ENCODE results near the gene ABHD2. TPM values are rescaled to one million over a fixed set of nuclear protein-coding genes. Genes with fewer than 3 reads are reported as not detected.

ABHD2 gene
- total and polyA plus RNA-seq, 2 experiments from 2014 or later: 5.2 to 15.2 TPM

GRCh38 chr15:89225588-89225987, 137.3 kb downstream of the ABHD2 start:
- no peaks in the 10 kb centered on the region for H3K79me2 ChIP-seq (replicated peaks; ENCODE audit: insufficient read depth)
- H3K4me1 ChIP-seq (ENCODE audit: insufficient read depth): no peaks in the 10 kb centered on the region
- Mint-ChIP-seq H3K36me3 (ENCODE audit: low read depth) (no peaks in the 10 kb centered on the region), H3K9me3 (no peaks in the 10 kb centered on the region), H3K4me1 (no peaks in the 10 kb centered on the region; the same call in 2 of the 3 replicates), H3K27me3 (ENCODE audit: insufficient read depth, low read depth, poor library complexity) (no peaks in the 10 kb centered on the region), H3K27ac (no peak overlapping the region), H3K4me3 (no peak overlapping the region)
- H3K27ac ChIP-seq (ENCODE audit: low read depth): no peak overlapping the region
- H3F3A ChIP-seq (replicated peaks; ENCODE audit: low read depth): no peaks in the 10 kb centered on the region
- H4K20me1 ChIP-seq (replicated peaks; ENCODE audit: insufficient read depth): no peaks in the 10 kb centered on the region
- no peak overlapping the region for H3K4me2 ChIP-seq
- H2AFZ ChIP-seq: no peak overlapping the region
- H3K36me3 ChIP-seq (ENCODE audit: insufficient read depth): no peaks in the 10 kb centered on the region
- TF ChIP-seq STAT1 (IDR thresholded peaks at IDR 0.05; ENCODE audit: unreplicated experiment) (no peak), EZH2 (IDR thresholded peaks at IDR 0.05; ENCODE audit: low read depth, unreplicated experiment) (no peak)
- no peaks in the 10 kb centered on the region for H3K9me2 ChIP-seq (ENCODE audit: insufficient read depth)
- DNase-seq (ENCODE audit: low spot score) (no peak), ATAC-seq (no peak)
- no peaks in the 10 kb centered on the region for H3K27me3 ChIP-seq (ENCODE audit: insufficient read depth)
- no peak overlapping the region for H3K4me3 ChIP-seq

- no peaks in the 10 kb centered on the region for H3K36me3 ChIP-seq (ENCODE audit: insufficient read depth)
- Mint-ChIP-seq H3K36me3 (ENCODE audit: low read depth) (no peaks in the 10 kb centered on the region), H3K4me3 (no peak overlapping the region), H3K4me1 (no peaks in the 10 kb centered on the region; the same call in 2 of the 3 replicates), H3K27ac (no peak overlapping the region), H3K27me3 (ENCODE audit: insufficient read depth, low read depth, poor library complexity) (no peaks in the 10 kb centered on the region), H3K9me3 (no peaks in the 10 kb centered on the region)
- DNase-seq (ENCODE audit: low spot score) (no peak), ATAC-seq (no peak)
- H3K9me2 ChIP-seq (ENCODE audit: insufficient read depth): no peaks in the 10 kb centered on the region
- no peaks in the 10 kb centered on the region for H3K27me3 ChIP-seq (ENCODE audit: insufficient read depth)
- no peak overlapping the region for H3K4me3 ChIP-seq
- H3K4me2 ChIP-seq: no peak overlapping the region
- no peaks in the 10 kb centered on the region for H3F3A ChIP-seq (replicated peaks; ENCODE audit: low read depth)
- no peaks in the 10 kb centered on the region for H3K79me2 ChIP-seq (replicated peaks; ENCODE audit: insufficient read depth)
- H3K27ac ChIP-seq (ENCODE audit: low read depth): no peak overlapping the region
- H3K4me1 ChIP-seq (ENCODE audit: insufficient read depth): no peaks in the 10 kb centered on the region
- no peaks in the 10 kb centered on the region for H4K20me1 ChIP-seq (replicated peaks; ENCODE audit: insufficient read depth)
- no peak overlapping the region; the same call in 1 of the 2 replicates for H2AFZ ChIP-seq
- no peak for TF ChIP-seq POLR2AphosphoS5 (IDR thresholded peaks at IDR 0.05; ENCODE audit: low read depth)
- no peak for TF ChIP-seq CREB1 (CRISPR knock-in tag; IDR thresholded peaks at IDR 0.05; ENCODE audit: low read depth)
- TF ChIP-seq STAT1 (IDR thresholded peaks at IDR 0.05; ENCODE audit: unreplicated experiment): no peak
- TF ChIP-seq REST (IDR thresholded peaks at IDR 0.05; ENCODE audit: unreplicated experiment): no peak
- no peak for TF ChIP-seq EZH2phosphoT487 (IDR thresholded peaks at IDR 0.05; ENCODE audit: unreplicated experiment)
- no peak for TF ChIP-seq NANOG (IDR thresholded peaks at IDR 0.05; ENCODE audit: borderline replicate concordance)
- TF ChIP-seq ZNF462 (CRISPR knock-in tag; IDR thresholded peaks at IDR 0.05): no peak
- TF ChIP-seq EZH2 (IDR thresholded peaks at IDR 0.05; ENCODE audit: low read depth, unreplicated experiment): no peak
- no peak for TF ChIP-seq JUNB (IDR thresholded peaks at IDR 0.05; ENCODE audit: unreplicated experiment)
- no peak for TF ChIP-seq ETS1 (IDR thresholded peaks at IDR 0.05)
Measured at GRCh38 chr15:89226359-89227221, 138.3 kb downstream of the ABHD2 start.

Data from GM23338 (cell line).